ENCODE results near the gene LGALS1. TPM values are rescaled to one million over a fixed set of nuclear protein-coding genes. Genes with fewer than 3 reads are reported as not detected.

The LGALS1 gene
- total RNA-seq = 3,419 and 3,883 TPM in 2 replicates

DNA sequence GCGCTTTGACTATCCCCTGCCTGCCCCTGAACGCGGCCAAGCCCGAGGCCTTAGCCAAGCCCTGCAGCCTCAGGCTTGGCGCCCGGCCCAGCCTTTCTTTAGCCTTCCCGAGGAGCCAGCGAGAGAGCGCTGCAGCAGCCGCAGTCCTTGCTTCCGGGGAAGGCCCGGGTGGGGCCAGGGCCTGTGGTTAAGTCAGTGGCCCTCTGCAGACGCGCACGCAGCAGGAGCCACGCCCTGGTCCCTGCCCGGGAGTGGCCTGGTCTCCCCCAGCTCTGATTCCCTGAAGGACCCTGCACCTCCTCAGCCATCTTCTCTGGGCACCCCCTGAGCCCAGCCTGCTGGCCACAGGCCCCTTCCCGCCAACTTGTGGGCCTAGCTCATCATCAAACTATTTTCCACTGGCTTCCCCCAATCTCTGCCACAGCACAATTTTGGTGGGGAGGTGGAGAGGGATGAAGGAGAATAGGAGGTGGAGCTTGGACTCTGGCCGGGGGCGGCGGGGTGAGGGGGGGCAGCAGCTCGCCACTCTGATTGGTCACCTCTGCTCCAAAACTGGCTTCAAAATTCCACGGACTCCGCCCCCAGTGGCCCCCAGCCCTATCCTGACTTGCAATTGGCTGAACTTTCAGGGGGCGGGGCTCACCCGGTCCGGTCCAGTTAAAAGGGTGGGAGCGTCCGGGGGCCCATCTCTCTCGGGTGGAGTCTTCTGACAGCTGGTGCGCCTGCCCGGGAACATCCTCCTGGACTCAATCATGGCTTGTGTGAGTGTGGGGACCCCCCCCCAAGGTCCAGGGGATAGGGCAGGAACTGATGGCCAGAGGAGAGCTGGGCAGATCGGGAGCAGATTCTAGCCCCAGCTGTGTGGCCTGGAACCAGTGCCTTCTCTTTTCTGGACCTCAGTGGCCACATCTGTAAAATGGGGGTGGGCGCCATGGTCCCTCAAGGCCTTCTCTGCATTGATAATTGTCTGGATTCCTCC lies at the start of gene LGALS1:
LGALS1 (plus strand) TSS at position 686 of the 979 bp plus-strand sequence; CDS start at position 753, 67 bp downstream.

GRCh38 chr22:37639070-37639760 lies 36.2 kb upstream of the LGALS1 start, which contains the start of gene SH3BP1:
SH3BP1 (plus strand) TSS chr22:37639669; CDS start chr22:37639788, 119 bp downstream.

DNA sequence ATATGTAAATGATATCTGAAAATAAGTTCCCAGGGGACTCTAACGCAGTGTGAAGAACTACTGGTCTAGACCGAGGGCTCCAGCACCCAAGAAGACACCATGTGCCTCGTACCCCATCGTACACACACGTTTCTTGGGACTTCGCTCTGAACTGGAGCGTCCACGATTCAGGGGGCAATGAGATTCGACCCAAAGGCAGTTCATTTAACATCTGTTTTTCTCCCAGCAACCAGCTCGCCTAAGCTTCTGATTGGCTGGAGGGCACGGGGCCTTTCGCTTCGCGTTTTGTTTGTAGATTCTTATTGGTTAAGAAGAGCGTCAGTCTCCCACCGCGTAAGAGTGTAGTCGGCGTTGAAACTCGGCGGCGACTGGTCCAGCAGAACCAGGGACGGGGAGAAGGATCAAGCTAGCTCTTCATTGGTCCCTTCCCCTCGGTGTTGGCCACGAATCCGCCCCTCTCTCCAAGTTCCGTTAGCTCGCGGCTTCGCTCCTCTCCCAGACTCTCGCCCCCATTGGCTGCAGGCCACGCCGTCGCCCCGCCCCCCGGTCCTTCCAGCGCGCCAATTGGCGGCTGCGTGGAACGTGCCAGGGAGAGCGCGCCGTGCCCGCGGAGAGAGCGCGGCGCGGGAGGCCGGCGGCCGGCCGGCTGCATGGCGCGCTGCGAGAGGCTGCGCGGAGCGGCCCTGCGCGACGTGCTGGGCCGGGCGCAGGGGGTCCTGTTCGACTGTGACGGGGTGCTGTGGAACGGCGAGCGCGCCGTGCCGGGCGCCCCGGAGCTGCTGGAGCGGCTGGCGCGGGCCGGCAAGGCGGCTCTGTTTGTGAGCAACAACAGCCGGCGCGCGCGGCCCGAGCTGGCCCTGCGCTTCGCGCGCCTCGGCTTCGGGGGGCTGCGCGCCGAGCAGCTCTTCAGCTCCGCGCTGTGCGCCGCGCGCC lies 17.0 kb upstream of the LGALS1 start, which contains the start of gene PDXP:
PDXP (plus strand) TSS at position 591 of the 933 bp plus-strand sequence; CDS start at position 651, 60 bp downstream.

GRCh38 chr22:37686002-37686982 lies 10.9 kb downstream of the LGALS1 start, which contains the start of gene NOL12:
NOL12 (plus strand) TSS chr22:37686343; CDS start chr22:37686393, 50 bp downstream.

DNA sequence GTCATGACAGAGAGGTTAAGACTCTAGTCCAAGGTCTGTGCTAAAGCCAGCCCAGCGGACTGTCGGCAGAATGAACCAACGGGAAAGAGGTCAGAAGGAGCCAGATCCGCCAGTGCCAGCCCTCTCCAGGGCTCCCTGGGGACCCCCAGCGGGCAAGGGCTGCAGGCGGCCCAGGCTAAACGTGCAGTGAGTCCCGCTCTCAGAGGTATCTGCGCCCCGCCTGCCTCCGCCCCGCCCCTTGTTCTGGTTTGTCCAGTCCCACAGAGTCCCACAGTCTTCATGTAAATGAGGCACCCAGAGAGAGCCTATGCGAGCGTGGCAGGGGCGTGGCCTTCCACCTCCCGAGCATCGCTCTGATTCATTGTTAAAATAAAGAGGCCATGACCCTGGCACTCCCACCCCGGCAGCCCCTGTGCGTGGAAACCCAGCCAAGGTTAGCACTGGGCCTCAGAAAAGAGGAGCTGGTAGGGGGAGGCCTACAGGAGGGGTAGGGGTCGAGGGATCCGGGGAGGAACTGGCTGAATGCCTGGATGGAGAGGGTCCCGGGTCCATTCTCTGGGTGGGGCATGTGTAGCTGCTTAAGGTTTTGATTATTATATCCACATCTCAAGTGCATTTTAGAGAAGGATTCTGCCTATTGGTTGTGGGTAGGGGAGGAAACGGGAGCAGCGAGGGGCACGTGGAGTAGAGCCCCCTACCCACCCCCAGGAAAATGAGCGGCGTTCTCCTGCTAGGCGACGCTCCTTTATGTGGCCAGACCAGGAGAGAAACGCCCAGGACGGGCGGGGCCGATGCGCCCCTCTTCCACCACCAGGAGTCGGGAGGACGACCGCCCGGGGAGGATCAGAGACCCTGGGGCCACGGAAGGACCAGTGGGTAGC lies 21.5 kb downstream of the LGALS1 start, which contains the start of gene TRIOBP:
TRIOBP (plus strand) TSS at position 392 of the 881 bp plus-strand sequence. CDS start 4,318 bp downstream, outside the sequence.

Small RNA genes lying within 50 kb of the gene (small RNA-seq; reads per million reads assigned to genes)
- gene RN7SL385P = not detected

Other genes starting within 250 kb of the LGALS1 start
- 0.11 and 0.13 TPM in 2 replicates for gene ELFN2, start 248.2 kb upstream of the LGALS1 start, total RNA-seq
- 0.39 and 0.86 TPM in 2 replicates for gene MFNG, start 189.3 kb upstream of the LGALS1 start, total RNA-seq
- gene CARD10, start 156.2 kb upstream of the LGALS1 start, total RNA-seq = 13.1 and 16.5 TPM in 2 replicates
- gene CDC42EP1, start 115.2 kb upstream of the LGALS1 start, total RNA-seq = 25.0 and 30.8 TPM in 2 replicates
- not detected in 2 replicates for gene LGALS2, start 95.5 kb upstream of the LGALS1 start, total RNA-seq
- 26.6 and 31.5 TPM in 2 replicates for gene GGA1, start 66.8 kb upstream of the LGALS1 start, total RNA-seq
- 1.1 and 1.6 TPM in 2 replicates for gene SH3BP1, start 36.0 kb upstream of the LGALS1 start, total RNA-seq
- 3.5 and 3.8 TPM in 2 replicates for gene PDXP, start 16.9 kb upstream of the LGALS1 start, total RNA-seq
- 12.0 and 15.5 TPM in 2 replicates for gene NOL12, start 10.7 kb downstream of the LGALS1 start, total RNA-seq
- gene TRIOBP, start 21.4 kb downstream of the LGALS1 start, total RNA-seq = 77.6 and 83.2 TPM in 2 replicates
- gene GCAT, start 132.3 kb downstream of the LGALS1 start, total RNA-seq = 18.9 and 23.9 TPM in 2 replicates
- gene GALR3, start 147.7 kb downstream of the LGALS1 start, total RNA-seq = not detected in 2 replicates
- 19.9 and 23.3 TPM in 2 replicates for gene ANKRD54, start 168.7 kb downstream of the LGALS1 start, total RNA-seq
- 291 and 393 TPM in 2 replicates for gene EIF3L, start 173.8 kb downstream of the LGALS1 start, total RNA-seq
- gene MICALL1, start 230.7 kb downstream of the LGALS1 start, total RNA-seq = 17.2 TPM in 2 replicates

All from articular chondrocyte of knee joint (primary cell).